Measurements from ENCODE around the gene ARHGEF25.
A peak's percentile ranks its signal among the peaks of the same experiment; 100 is the strongest.
"Not testable (repeated sequence)": the region's sequence is repeated elsewhere in the genome, so short reads cannot be mapped to it uniquely, and the experiment has no call there.

Gene ARHGEF25

DNA sequence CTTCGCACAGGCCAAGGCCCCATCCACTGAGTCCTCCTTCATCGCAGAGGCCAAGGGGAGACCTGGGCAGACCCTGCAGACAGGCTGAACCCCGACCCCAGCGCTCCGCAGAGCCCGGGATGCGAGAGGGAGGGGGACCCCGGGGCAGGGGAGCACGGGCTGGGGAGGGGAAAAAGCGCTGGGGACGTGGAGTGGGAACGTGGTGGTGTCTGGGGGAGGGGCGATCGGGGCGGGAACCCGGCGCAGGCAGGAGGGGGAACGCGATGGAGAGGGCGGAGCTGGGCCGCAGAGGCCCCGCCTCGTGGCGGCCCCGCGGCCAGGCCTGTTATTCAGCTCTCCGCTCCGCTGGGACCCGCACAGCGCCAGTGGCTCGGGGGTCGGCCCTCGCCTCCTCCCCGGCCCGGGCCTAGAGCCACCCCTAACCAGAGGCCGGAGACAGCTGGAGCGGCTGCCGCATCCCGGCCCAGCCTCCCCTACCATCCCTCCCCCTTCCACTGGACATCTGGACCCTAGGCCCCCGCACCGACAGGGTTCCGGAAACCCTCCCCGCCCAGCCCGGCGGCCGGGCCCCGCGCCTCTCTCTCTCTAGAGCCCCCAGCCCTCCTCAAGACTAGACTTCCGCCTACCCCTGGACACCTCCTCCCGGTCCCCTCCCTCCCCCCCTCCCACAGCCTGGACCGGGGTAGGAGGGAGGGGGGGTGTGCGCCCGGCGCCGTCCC is at the start of gene ARHGEF25:
ARHGEF25 (plus strand) TSS at position 328 of the 719 bp plus-strand sequence. CDS start 460 bp downstream, outside the sequence.
- DNase-seq, result peak; percentile 40 to 58

DNA sequence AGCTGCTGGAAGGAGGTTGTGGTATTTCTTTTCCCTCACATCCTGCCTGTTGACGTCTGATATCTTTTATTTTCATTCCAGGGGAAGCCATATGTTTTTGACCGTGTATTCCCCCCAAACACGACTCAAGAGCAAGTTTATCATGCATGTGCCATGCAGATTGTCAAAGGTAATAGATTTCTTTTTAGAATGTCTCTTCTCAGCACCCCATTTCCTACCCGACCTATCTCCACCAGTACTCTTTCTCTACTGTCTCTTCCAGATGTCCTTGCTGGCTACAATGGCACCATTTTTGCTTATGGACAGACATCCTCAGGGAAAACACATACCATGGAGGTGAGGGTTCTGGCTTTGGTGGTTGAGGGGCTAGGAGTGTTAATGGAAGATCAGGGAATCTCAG is 47.9 kb upstream of the ARHGEF25 start:
- DNase-seq, result no peak

DNA sequence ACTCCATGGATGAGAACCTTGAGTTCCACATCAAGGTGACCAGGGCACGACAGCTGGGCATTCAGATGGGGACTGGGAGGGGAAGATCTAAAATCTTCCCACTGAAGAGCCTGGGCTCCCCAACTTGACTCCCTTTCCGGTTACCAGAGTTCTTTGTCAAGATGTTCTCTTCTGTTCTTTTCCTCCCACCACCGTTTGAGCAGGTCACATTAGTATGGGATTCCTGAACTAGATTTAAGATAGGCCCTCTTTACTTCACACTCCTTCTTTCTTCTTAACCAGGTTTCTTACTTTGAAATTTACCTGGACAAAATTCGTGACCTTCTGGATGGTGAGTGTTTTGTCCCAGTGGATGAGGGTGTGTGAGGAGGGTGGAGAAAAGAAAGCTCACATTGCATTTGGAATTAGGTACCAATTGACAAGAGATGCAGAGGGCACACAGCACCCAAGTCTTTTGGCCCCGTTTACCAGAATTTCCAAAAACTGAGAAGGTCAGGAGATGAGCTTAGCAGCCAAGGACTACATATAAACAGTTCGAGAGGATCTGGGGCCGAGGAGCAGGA is 47.0 kb upstream of the ARHGEF25 start:
- no peak for DNase-seq

DNA sequence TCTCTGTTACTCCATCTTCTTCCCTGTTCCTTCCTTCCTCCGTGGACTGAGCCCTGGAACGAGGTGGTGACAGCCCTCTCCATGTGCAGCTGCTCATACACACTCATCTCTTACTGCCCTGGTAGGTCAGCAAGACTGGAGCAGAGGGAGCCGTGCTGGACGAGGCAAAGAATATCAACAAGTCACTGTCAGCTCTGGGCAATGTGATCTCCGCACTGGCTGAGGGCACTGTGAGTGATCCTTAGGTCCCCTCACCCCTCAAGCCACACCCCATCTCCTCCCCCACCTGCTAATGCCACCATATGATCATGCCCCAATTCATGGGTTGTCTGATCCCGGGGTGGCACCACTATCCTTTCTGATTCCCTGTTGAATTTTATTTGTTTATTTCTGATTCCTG is 42.4 kb upstream of the ARHGEF25 start:
- DNase-seq, result no peak

DNA sequence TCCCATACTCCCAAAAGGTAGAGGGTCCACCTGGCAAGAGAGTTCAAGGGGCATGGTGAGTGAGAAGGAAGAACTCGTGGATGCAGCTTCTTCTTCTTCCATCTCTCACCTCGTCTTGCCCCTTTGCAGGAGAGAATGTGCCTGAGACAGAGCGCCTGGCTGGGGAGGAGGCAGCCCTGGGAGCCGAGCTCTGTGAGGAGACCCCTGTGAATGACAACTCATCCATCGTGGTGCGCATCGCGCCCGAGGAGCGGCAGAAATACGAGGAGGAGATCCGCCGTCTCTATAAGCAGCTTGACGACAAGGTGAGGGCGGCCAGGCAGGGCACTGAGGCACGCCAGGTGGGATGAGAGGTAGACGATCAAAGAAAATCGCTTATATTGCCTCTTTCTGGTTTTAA is 41.4 kb upstream of the ARHGEF25 start:
- no peak for DNase-seq

DNA sequence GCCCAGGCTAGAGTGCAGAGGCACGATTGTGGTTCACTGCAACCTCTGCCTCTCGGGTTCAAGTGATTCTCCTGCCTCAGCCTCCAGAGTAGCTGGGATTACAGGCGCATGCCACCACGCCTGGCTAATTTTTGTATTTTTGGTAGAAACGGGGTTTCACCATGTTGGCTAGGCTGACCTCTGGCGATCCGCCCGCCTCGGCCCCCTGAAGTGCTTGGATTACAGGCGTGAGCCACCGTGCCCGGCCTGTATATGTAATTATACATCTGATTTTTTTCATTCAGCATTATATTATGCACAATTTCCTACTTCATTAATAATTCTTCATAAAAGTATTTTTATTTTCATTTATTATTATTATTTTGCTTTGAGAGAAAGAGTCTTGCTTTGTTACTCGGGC is 40.8 kb upstream of the ARHGEF25 start:
- not testable (repeated sequence) for DNase-seq

DNA sequence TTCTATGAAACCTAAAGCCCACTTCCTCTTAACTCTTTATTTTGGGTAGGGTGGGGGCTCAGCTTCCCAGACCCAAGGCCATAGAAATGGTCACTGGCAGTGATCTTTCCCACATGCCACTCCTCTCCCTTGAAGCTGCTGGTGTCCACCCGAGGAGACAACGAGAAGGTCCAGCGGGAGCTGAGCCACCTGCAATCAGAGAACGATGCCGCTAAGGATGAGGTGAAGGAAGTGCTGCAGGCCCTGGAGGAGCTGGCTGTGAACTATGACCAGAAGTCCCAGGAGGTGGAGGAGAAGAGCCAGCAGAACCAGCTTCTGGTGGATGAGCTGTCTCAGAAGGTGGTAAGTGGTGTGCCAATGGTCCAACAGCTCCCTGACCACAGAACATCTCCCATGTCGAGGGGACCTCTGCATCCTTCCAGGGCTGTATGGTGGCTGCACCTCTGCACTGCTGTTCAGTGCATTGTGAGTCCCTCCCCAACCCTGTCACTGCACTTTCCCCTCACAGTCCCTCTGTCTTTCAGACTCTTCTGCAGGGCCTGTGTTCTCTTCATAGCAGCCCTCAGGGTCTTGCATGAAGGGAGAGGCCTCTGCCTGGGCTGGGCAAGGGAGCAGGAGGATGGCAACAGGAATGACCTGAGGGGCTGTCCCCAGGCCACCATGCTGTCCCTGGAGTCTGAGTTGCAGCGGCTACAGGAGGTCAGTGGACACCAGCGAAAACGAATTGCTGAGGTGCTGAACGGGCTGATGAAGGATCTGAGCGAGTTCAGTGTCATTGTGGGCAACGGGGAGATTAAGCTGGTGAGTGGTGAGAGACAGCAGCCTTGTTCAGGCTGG is 39.1 kb upstream of the ARHGEF25 start:
- DNase-seq, result no peak

DNA sequence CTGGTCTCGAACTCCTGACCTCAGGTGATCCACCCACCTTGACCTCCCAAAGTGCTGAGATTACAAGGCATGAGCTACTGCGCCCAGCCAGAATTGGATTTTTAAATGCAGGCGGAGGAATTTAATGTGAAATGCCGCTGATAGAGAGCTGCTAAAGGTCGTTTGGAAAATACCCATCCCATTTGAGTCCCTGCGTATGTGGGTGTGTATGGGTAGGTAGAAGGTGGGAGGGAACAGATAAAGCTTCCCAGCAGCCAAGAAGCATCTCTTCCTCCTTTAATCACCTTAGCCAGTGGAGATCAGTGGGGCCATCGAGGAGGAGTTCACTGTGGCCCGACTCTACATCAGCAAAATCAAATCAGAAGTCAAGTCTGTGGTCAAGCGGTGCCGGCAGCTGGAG is 36.4 kb upstream of the ARHGEF25 start:
- DNase-seq, result no peak

DNA sequence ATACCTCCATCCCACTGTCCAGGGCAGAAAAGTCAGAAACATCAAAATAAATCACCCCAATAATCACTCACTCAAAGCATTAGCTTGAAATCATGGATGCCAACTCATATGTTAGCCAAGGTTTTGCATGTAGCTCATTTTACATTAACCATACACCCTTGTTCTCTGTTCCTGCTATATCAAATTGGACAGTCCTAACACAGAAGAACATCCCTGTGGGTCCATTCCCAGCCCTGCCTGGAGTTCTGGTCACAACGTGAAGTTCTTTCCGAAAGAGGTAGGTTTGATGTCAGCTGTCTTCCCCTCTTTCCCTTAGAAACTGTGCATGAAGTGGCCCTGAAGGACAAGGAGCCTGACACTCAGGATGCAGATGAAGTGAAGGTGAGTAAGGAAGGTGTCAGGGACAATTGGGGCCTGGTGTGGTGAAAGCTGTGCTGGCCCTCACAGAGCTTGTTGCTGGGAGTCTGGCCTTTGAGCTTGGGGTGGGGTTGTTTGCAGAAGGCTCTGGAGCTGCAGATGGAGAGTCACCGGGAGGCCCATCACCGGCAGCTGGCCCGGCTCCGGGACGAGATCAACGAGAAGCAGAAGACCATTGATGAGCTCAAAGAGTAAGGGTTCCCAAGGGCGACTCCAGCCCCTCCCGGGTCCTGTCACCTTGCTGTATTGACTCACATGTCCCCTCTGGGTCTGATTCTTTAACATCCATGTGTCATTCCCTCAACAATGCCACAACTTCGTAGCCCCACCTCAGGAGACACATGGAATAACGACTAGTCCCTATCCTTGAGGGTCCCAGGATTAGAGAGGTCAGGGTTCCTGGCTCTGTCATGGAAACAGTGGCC is 35.2 kb upstream of the ARHGEF25 start:
- DNase-seq, result no peak

DNA sequence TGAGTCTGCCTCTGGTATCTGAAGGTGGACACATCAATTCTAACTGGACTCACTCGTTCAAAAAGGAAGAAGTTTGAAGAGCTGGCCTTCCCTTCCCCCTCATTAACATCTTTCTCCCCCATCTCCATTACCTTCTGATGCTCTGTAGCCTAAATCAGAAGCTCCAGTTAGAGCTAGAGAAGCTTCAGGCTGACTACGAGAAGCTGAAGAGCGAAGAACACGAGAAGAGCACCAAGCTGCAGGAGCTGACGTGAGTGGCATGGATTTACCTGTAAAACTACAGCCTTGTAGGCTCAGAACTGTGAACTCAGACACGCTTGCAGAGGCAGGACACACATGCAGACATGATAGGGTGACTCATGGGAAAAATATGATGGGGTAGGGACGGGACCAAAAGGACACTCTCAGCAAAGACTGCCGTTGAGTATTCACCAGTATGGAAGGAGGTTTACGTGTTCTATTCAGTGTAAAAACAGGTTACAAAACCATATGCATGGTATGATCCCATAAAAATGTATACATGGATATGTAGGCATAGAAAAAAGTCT is 34.5 kb upstream of the ARHGEF25 start:
- no peak for DNase-seq

DNA sequence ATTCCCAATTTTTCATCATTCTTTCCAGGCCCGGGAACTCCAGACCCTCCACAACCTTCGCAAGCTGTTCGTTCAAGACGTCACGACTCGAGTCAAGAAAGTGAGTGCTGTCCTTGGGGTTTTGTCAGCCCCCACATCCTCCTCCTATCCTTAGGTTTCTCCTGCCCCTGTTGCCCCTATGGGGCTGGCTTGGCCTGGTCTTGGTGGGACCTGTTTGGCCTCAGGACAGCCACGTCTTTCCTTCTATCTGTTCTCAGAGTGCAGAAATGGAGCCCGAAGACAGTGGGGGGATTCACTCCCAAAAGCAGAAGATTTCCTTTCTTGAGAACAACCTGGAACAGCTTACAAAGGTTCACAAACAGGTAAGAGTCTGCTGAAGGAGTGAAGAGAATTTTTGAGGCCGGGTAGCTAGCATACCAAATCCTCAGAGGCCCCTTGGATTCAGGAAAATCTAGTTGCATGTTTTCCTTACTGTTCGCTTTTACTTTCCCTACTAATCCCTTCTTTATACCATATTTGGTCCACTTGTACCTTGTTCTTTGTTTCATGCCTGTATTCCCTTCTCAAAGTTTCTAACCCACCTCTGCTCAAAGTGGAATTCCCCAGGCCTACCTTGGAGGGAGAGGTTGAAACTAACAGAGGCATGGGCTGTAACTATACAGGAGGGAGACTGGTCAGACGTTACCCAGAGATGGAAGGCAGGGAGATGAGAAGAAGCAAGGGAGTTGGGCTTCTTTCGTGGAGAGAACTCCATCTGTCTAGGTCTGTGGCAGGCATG is 33.1 kb upstream of the ARHGEF25 start:
- no peak for DNase-seq

DNA sequence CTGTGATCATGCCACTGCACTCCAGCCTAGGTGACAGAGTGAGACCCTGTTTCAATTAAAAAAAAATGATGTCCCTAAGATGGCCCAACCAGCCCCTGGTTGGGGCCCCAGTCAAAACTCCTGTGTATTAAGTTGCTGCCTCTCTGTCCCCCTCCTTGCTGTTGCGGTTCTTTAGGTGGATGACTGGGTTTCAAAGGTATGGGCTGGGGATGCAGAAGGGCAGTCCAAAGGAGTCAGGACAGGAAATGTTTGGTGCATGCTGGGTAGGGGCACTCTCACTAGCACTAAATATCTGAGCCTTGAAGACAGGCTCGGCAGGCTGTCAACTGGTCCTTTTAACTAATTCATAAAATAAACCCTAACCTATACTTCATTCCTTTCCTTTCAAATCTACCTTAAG is 32.2 kb upstream of the ARHGEF25 start:
- no peak for DNase-seq

DNA sequence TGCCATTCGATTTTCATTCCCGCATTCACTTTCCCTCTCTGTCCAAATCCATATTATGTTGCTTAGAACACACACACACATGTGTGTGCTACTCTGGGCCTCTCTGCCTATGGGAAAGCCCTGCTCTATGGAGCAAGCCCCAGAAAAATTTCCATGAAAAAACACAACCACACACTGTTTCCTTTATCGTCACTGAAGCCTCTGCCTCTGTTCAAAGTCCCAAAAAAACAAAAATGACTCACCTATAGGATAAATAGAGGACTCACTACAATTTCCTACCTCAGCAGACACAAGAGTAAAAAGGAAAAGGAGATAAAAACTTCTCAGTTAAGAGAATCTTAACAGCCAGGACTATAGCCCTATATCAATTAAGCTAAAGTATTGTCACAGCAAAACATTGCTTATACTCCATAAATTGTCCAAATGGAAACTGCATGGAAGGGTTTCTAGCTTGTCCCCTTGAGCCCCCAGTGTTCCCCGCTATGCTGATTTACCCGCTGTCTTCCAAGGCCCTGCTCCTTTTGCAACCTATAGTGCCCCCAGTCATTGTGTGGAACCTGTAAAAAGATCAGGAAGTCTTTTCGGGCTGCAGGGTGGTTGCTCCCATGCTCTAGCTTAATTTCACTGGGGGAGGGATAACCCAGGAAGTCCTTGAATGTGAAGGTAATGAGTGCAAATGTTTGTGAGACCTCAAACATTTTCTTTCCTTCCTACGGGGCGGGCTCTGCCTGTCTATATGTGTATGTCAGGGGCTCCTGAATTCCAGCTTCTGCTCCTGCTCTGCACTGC is 31.4 kb upstream of the ARHGEF25 start:
- DNase-seq, result no peak

DNA sequence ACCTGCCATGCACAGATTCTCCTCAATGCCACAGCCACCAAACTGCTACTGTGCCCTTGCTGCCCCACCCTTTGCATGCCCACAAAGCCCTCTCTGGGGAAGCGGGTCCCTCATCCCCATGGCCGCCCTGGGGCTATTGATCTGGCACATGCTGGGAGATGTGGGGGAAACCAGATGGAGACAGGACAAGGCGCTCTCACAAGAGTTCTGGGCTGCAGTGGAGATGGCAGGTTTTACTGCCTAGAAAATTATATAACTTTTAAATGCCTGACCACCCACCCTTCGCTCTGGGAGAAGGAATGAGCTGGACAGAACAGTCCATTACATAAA is 30.8 kb upstream of the ARHGEF25 start:
- DNase-seq, result no peak

DNA sequence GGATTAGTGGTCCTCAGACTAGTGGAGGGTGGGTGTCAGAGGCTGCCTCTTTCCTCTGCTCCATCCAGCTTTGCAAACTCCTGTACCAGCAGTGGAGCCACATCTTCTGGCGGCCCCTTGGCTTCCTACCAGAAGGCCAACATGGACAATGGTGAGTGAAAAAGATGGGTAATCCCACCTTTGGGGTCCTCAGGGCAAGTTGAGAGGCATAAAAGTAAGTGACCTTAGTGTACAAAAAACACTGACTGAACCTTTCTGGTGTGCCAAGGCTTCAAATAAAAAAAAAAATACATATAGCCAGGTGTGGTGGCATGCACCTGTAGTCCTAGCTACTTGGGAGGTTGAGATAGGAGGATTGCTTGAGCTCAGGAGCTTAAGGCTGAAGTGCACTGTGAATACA is 29.4 kb upstream of the ARHGEF25 start:
- DNase-seq, result no peak

DNA sequence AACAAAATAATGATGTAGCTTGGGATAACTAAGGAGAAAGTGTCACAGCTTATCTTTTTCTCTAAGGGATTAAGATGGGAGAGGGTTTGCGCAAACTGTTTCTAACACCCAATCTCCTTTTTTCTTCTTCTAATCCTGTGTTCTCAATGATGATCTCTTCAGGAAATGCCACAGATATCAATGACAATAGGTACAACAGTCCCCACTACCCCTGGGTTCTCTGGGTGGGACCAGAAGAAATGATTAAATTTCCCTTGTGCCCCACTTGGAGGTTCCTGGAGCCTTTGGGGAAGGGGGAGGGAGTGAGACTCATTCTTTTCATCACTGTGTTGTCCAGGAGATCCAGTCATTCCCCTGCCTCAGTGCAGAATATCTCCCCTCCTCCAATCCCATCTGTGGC is 28.8 kb upstream of the ARHGEF25 start:
- DNase-seq, result no peak

DNA sequence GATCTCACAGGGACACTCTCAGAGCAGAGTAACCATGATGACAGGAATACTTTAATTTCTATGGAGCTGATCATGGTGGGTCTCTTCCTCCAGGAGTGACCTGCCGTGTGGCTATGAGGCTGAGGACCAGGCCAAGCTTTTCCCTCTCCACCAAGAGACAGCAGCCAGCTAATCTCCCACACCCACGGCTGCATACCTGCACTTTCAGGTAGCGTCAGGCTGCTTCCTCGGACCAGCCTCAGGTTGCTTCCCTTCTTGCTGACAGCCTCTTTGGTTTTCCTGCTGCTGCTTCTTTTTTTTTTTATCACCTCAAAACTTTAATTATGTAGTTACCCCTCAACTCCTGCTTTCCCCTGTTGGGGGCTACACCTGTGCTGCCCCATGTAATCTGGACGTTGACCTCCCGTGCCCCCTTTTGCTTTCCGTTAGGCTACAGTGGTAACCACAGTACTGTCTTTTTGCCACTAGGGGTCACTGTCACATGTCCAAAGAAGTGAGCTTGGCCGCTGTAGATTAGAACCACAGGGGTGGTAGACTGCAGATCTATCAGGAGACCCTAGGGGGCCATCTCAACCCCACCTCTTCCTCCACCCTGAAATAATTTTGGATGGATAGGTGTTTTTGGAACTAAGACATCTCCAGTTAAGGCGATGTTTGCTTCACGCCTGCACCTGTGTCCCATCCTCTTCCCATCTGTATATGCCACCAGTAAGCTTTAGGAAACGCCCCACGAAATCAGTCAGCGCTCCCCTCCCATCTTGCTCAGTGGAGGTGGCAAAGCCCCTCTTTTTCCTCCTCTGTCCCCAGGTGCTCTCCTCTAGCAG is 28.0 kb upstream of the ARHGEF25 start:
- peak; percentile 33 to 62 for DNase-seq

DNA sequence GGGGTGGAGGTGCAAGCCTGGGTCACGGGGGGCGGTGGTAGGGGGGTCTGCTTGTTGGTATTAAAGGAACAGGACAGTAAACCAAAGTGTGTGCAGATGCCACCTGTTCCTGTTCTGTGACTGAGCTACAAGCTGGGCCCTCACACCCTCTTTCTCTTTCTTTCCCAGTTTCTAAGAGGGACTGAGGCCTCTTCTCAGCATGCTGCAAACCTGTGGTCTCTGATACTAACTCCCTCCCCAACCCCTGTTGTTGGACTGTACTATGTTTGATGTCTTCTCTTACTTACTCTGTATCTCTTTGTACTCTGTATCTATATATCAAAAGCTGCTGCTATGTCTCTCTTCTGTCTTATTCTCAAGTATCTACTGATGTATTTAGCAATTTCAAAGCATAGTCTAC is 27.2 kb upstream of the ARHGEF25 start:
- DNase-seq, result no peak

DNA sequence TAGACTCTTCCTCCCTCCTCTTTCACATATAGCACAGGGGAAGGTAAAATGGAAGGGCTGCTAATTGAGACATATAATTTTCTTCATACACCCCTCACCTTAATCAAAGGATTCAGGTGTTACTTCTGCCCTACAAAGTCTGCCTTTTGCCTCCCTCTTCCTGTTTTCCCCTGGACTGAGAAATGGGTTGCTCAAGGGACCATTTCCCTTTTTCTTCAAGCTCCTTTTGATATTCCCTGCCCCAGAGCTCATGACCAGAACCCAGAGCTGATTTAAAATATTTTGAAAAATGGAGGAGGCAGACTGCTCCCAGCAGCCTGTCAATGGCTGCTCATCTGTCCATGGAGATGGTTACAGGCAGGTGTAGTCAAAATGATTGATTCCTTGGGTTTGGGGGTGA is 26.5 kb upstream of the ARHGEF25 start:
- DNase-seq, result no peak

DNA sequence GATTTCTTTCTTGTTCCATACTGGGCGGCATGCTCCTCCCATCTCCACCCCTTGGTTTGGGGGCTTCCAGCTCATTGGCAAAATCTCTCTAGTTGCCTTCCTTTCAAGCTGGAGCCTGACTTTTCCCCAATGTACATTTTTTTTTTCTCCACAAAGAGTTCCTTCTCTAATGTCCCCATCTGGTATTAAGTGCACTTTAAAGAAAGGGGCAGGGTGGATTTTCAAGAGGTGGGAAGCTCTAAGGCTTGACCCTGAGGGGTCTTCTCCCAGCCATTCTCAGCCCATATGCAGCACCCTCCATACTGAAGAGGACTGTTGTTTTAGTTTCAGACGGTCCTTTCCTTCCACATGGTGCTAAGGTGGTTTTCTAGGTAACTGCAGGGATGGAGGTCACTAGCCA is 26.1 kb upstream of the ARHGEF25 start:
- DNase-seq, result no peak
